ENCODE data around the gene RORC.
A peak's percentile ranks its signal among the peaks of the same experiment; 100 is the strongest.

Gene RORC

DNA sequence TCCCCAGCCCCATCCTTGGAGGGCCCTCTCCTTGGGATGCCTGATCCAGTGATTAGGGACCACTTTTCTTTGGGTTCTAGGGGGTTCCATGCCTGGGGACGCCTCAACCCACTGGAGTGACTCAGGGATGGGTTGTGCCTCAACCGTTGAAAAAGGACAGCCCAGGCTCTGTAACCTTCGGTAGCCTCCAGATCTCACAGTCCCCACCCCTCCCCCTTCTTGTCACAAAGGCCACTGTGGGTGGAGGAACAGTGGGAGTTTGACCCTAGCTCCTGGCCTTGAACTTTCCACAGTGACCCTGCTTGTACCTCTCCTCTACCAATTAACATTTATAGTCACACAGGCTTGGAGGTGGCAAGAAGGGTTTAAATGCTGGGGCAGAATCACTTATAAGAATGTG is 2.6 kb upstream of the RORC start:
- no peaks in the 10 kb centered on the region for H3K36me3 ChIP-seq (ENCODE audit: control insufficient read depth, insufficient read depth, low read length, severe bottlenecking)
- H3K27me3 ChIP-seq (replicated peaks; ENCODE audit: control insufficient read depth, insufficient read depth, low read length): peaks cover 26% of the 10 kb centered on the region
- DNase-seq (ENCODE audit: low read depth): no peak

DNA sequence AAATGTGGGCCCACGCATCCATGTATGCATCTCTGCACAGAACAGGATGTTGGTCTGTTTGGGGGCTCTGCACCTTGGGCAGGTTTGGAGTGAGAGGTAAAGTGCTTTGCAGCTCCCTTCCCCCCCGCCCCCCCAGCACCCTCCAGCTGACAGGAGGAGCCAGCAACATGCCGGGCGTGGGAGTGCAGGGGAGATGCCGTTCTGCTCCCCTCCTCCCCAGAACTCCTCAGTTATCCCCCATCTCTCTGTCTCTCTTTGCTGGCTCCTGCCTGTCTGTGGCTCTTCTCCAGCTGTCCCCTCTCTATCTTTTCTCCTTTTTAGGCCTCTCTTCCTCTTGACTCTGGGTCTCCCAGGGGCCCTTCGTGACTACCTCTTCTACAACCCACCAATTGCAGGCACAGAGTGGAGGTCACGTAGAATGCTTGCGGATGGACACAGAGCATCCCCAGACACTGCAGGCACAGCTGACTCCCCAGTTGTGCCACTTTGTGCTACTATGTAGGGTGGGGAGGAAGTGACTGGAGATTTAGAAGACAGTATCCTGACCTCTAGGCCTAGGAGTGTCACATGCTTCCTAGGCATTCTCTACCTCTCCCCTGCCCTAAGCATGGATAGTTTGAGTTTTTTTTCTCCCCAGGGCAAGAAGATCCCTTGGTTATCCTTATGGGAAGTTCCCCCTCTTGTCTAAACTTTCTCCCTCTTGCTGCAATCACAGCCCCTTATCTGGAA is 1.7 kb upstream of the RORC start:
- no peaks in the 10 kb centered on the region for H3K36me3 ChIP-seq (ENCODE audit: control insufficient read depth, insufficient read depth, low read length, severe bottlenecking)
- no peak overlapping the region for H3K9ac ChIP-seq (ENCODE audit: low read length)
- no peak for DNase-seq (ENCODE audit: low read depth)
- peaks cover 26% of the 10 kb centered on the region for H3K27me3 ChIP-seq (replicated peaks; ENCODE audit: control insufficient read depth, insufficient read depth, low read length)
- H3K9me3 ChIP-seq (ENCODE audit: control insufficient read depth, low read length): no peaks in the 10 kb centered on the region
- no peak overlapping the region for H3K4me3 ChIP-seq (ENCODE audit: low read length)
- H3K4me1 ChIP-seq (ENCODE audit: control insufficient read depth, insufficient read depth, low read length): peaks cover 11% of the 10 kb centered on the region

More for the DNA sequence above, 2.6 kb upstream of the RORC start:
- Histone ChIP-seq H3K4me3 (ENCODE audit: low read length) (no peak overlapping the region), H3K9ac (ENCODE audit: low read length) (no peak overlapping the region), H3K4me1 (ENCODE audit: control insufficient read depth, insufficient read depth, low read length) (peaks cover 11% of the 10 kb centered on the region), H3K9me3 (ENCODE audit: control insufficient read depth, low read length) (no peaks in the 10 kb centered on the region)

DNA sequence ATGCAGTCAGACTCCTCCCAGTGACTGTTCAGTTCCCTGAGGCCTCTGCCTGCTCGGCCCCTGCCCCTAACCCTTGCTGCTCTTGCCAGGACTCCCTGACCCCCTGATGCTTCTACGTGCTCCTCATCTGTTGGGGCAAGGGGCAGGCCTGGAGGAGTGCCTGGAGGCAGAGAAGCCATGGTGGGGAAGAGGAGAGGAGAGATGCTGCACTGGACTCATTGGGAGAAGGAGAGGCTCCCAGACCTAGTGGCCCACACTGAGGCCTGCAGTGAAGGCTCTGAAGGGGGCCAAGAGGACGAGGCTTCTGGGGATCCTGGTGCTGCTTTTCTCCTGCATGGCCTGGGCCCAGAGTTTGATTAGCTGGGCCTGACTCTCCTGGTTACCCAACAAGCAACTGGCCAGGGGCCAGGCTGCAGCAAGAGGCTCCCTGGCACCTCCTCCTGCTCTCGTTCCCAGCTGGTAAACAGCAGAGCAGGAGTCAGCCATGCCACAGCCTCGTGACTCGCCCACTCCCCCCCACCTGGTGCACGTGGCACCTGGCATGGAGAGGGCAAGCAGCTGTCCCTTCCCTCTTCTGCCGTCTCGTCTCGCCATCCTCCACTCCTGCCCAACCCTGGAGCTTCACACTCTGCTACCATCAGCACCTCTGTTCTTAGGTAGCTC is 847 bp upstream of the RORC start:
- peaks cover 25% of the 10 kb centered on the region for H3K27me3 ChIP-seq (replicated peaks; ENCODE audit: control insufficient read depth, insufficient read depth, low read length)
- no peaks in the 10 kb centered on the region for H3K36me3 ChIP-seq (ENCODE audit: control insufficient read depth, insufficient read depth, low read length, severe bottlenecking)
- peak; percentile 69 for DNase-seq (ENCODE audit: low read depth)

DNA sequence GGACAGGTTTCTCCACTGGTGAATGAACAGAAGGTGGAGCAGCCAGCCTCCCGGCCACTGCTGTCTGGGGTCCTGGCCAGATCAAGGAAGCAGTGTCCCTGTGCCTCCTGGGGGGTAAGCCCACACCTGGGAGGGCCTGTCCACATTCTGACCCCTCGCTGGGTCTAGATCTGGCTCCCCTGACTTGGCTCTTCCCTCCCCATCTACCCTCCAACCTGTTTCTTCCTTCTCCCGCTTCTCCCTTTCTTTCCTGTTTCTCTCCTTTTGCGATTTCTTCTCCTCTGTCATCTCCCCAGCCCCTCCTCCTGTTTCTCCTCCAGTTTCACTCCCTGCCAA is 378 bp downstream of the RORC start:
- no peak for DNase-seq (ENCODE audit: low read depth)
- Histone ChIP-seq H3K36me3 (ENCODE audit: control insufficient read depth, insufficient read depth, low read length, severe bottlenecking) (no peaks in the 10 kb centered on the region), H3K27me3 (replicated peaks; ENCODE audit: control insufficient read depth, insufficient read depth, low read length) (peaks cover 20% of the 10 kb centered on the region), H3K9ac (ENCODE audit: low read length) (no peak overlapping the region), H3K4me1 (ENCODE audit: control insufficient read depth, insufficient read depth, low read length) (peaks cover 11% of the 10 kb centered on the region), H3K4me3 (ENCODE audit: low read length) (no peak overlapping the region), H3K9me3 (ENCODE audit: control insufficient read depth, low read length) (no peaks in the 10 kb centered on the region)

More for the DNA sequence above, 847 bp upstream of the RORC start:
- H3K4me3 ChIP-seq (ENCODE audit: low read length): no peak overlapping the region
- peak overlapping the region; percentile 39 for H3K9ac ChIP-seq (ENCODE audit: low read length)
- no peaks in the 10 kb centered on the region for H3K9me3 ChIP-seq (ENCODE audit: control insufficient read depth, low read length)
- peaks cover 11% of the 10 kb centered on the region for H3K4me1 ChIP-seq (ENCODE audit: control insufficient read depth, insufficient read depth, low read length)

DNA sequence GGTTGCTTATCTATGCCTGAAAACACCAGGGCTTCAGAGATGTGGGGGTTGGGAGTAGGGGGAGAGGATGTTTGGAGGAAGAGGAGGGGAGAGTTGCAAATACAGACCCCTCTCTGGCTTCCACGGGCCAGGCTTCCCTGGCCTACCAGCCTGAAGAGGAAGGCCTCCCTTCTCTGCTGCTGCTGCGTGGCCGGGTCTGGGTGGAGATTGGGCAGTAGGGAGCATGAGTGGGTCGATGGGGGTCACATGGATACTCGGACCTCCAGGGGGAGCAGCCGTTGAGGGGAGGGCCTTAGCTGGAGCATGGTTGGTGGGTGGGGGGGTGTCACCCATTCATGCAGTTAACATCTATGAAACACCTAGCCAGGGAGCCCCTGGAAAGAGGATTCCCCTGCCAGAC is 1.5 kb downstream of the RORC start:
- peaks cover 19% of the 10 kb centered on the region for H3K4me1 ChIP-seq (ENCODE audit: control insufficient read depth, insufficient read depth, low read length)
- H3K9ac ChIP-seq (ENCODE audit: low read length): no peak overlapping the region
- DNase-seq (ENCODE audit: low read depth): no peak
- H3K27me3 ChIP-seq (replicated peaks; ENCODE audit: control insufficient read depth, insufficient read depth, low read length): peaks cover 20% of the 10 kb centered on the region
- H3K9me3 ChIP-seq (ENCODE audit: control insufficient read depth, low read length): no peaks in the 10 kb centered on the region
- H3K36me3 ChIP-seq (ENCODE audit: control insufficient read depth, insufficient read depth, low read length, severe bottlenecking): no peaks in the 10 kb centered on the region
- no peak overlapping the region for H3K4me3 ChIP-seq (ENCODE audit: low read length)

DNA sequence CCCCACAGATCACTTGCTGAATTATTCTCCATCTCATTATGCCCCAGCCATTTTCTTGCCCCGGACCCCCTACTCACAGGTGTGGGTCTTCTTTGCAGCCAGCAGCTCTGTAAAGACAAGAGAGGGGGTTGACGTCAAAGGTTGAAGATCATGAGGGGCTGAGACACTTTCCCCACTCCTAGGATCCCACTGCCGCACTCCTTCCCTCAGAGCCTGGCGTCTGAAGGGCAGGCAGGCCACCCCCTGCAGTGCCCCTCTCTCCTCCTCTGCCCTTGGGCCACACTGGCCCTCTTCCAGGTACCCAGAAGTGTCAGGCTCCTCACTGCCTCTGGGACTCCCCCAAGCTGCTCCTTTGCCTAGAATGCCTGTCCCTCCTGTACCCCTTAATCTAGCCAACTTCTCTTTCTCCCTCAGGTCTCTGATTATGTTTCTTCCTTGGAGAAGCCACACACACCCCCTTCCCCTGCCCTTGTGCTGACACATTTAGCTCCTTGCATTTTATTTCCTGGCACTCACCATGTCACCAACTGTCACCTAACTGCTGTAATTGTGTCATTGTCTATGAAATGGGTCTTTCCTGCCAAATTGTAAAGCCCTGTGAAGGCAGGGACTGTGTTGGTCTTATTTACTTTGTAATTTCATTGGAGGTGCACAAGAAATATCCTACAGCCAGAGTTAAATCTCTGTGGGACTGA is 2.1 kb downstream of the RORC start:
- DNase-seq (ENCODE audit: low read depth): no peak
- peaks cover 23% of the 10 kb centered on the region for H3K27me3 ChIP-seq (replicated peaks; ENCODE audit: control insufficient read depth, insufficient read depth, low read length)
- H3K36me3 ChIP-seq (ENCODE audit: control insufficient read depth, insufficient read depth, low read length, severe bottlenecking): no peaks in the 10 kb centered on the region
- H3K9me3 ChIP-seq (ENCODE audit: control insufficient read depth, low read length): no peaks in the 10 kb centered on the region
- H3K9ac ChIP-seq (ENCODE audit: low read length): no peak overlapping the region
- peaks cover 20% of the 10 kb centered on the region for H3K4me1 ChIP-seq (ENCODE audit: control insufficient read depth, insufficient read depth, low read length)
- no peak overlapping the region for H3K4me3 ChIP-seq (ENCODE audit: low read length)

DNA sequence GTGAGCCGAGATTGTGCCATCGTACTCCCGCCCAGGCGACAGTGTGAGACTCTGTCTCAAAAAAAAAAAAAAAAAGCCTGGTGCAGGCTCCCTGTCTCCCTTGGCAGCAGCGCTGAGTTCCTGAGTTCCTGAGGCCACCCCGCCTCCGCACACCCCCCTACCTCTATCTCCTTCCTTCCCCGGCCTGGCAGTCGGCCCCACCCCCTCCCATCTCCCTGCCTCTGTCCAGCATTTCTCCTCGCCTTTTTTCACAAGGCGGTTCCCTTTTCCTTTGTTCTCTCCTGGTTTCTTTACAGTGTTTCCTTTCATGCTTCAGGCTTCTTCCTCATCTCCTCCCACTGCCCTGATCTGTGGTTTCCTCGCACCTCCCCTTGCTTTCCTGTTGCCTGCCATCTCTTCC is 2.7 kb downstream of the RORC start:
- peak; percentile 35 for DNase-seq (ENCODE audit: low read depth)
- Histone ChIP-seq H3K36me3 (ENCODE audit: control insufficient read depth, insufficient read depth, low read length, severe bottlenecking) (no peaks in the 10 kb centered on the region), H3K9me3 (ENCODE audit: control insufficient read depth, low read length) (no peaks in the 10 kb centered on the region), H3K9ac (ENCODE audit: low read length) (no peak overlapping the region), H3K27me3 (replicated peaks; ENCODE audit: control insufficient read depth, insufficient read depth, low read length) (peaks cover 24% of the 10 kb centered on the region), H3K4me1 (ENCODE audit: control insufficient read depth, insufficient read depth, low read length) (peaks cover 20% of the 10 kb centered on the region), H3K4me3 (ENCODE audit: low read length) (no peak overlapping the region)

DNA sequence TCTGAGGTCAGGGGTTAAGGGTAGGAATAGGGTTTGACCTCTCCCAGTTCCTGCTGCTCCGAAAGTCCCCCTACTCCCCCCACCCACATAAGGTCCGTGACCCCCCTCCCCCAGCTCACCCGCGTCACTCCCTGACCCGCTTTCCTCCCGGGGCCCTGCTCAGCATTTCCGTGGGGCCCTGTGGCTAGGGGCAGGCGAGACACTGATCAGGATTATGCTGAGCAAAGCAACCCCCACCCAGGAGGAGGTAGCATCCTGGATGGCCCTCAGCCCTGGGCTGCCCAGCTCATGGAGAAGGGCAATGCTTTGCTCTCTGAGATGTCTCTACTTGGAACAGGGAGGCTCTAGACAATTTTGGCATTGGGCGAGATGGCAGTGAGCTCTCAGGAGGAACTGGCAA is 3.7 kb downstream of the RORC start:
- Histone ChIP-seq H3K36me3 (ENCODE audit: control insufficient read depth, insufficient read depth, low read length, severe bottlenecking) (no peaks in the 10 kb centered on the region), H3K27me3 (replicated peaks; ENCODE audit: control insufficient read depth, insufficient read depth, low read length) (peaks cover 28% of the 10 kb centered on the region), H3K9ac (ENCODE audit: low read length) (no peak overlapping the region), H3K4me3 (ENCODE audit: low read length) (no peak overlapping the region), H3K4me1 (ENCODE audit: control insufficient read depth, insufficient read depth, low read length) (peaks cover 19% of the 10 kb centered on the region), H3K9me3 (ENCODE audit: control insufficient read depth, low read length) (no peaks in the 10 kb centered on the region)
- DNase-seq (ENCODE audit: low read depth): no peak

DNA sequence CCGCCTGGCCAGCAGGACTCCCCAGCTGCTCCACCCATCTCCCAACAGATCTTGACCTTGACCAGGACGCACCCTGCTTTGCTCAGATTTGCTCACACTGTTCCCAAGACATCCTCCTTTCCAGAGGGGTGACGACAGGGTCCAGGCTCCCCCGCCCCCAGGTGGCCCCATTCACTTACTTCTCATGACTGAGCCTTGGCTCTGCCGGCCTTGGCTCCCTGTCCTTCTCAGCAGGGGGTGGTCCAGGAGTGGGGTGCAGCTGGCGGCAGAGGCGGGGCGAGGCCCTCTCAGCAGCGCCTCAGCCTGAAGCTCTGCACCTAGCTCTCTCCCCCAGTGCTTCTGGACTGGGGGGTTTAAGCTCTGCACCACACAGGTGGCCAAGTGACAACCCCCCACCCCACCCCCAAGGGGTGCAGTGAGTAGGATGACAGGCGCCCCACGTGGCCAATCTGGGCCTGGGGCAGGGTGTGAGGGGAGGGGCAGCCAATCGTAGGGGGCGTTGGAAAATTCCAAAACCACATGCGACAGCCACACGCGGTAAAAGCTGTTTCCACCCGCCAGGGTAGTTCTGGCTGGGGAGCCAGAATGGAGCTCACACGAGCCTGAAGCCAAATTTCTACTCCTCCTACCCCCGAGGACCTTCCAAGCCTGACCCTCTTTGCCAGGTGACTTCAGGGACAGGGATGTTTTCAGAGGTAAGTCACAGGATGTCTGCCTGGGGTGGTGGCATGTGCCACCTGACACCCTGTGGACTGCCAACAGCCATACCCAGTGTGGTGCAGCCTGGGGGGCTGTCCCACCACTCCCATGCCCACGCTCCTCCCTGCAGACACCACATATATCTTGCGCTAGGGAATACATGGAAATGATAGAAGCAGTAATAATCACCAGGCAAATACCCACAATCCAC is 5.6 kb downstream of the RORC start:
- H3K9me3 ChIP-seq (ENCODE audit: control insufficient read depth, low read length): no peaks in the 10 kb centered on the region
- H3K4me3 ChIP-seq (ENCODE audit: low read length): no peak overlapping the region
- H3K36me3 ChIP-seq (ENCODE audit: control insufficient read depth, insufficient read depth, low read length, severe bottlenecking): no peaks in the 10 kb centered on the region
- H3K9ac ChIP-seq (ENCODE audit: low read length): no peak overlapping the region
- peaks cover 14% of the 10 kb centered on the region for H3K4me1 ChIP-seq (ENCODE audit: control insufficient read depth, insufficient read depth, low read length)
- peaks cover 25% of the 10 kb centered on the region for H3K27me3 ChIP-seq (replicated peaks; ENCODE audit: control insufficient read depth, insufficient read depth, low read length)
- no peak for DNase-seq (ENCODE audit: low read depth)

DNA sequence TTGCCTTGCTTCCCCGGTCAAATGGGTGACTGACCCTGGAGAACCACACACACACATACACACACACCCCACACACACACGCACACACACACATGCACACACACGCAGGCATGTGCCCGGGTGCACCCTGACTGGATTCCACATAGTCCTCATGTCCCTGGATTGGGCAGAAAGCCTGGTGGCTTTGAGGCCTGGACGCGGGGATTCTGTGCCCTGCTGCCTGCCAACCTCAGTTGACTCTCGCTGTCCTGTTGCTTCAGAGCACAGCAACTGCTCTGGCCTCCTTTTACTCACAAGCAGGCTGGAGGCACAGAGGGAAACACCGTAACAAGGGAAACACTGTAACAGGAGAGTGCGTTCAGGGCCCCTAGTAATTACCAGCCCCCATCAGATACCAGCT is 6.4 kb downstream of the RORC start:
- Histone ChIP-seq H3K4me1 (ENCODE audit: control insufficient read depth, insufficient read depth, low read length) (peaks cover 22% of the 10 kb centered on the region), H3K27me3 (replicated peaks; ENCODE audit: control insufficient read depth, insufficient read depth, low read length) (peaks cover 22% of the 10 kb centered on the region), H3K36me3 (ENCODE audit: control insufficient read depth, insufficient read depth, low read length, severe bottlenecking) (no peaks in the 10 kb centered on the region), H3K4me3 (ENCODE audit: low read length) (no peak overlapping the region), H3K9me3 (ENCODE audit: control insufficient read depth, low read length) (no peaks in the 10 kb centered on the region), H3K9ac (ENCODE audit: low read length) (no peak overlapping the region)
- DNase-seq (ENCODE audit: low read depth): no peak

DNA sequence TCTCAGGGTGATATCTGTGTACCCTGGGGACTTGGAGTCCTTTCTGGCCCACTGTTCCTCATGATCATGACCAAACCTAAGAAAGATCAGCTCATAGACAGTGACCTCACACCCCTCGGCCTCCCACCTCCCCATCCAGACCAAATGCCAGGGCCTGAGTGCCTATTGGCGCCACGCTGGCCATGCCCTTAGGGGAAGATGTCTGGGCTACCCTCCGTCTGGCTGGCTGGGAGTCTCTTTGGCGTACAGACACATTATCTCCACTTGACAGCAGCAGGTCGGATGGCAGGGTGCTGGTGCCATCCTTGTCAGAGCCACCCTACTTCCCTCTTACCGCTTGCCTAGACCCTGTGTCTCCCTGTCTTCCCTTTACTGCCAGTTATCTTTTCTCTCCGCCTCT is 8.4 kb downstream of the RORC start:
- H3K9ac ChIP-seq (ENCODE audit: low read length): no peak overlapping the region
- no peaks in the 10 kb centered on the region for H3K9me3 ChIP-seq (ENCODE audit: control insufficient read depth, low read length)
- no peak overlapping the region for H3K4me3 ChIP-seq (ENCODE audit: low read length)
- DNase-seq (ENCODE audit: low read depth): no peak
- no peaks in the 10 kb centered on the region for H3K36me3 ChIP-seq (ENCODE audit: control insufficient read depth, insufficient read depth, low read length, severe bottlenecking)
- H3K27me3 ChIP-seq (replicated peaks; ENCODE audit: control insufficient read depth, insufficient read depth, low read length): peaks cover 24% of the 10 kb centered on the region
- H3K4me1 ChIP-seq (ENCODE audit: control insufficient read depth, insufficient read depth, low read length): peaks cover 30% of the 10 kb centered on the region
